PC-9 (cell line): ENCODE data around the gene CDON.

ENCODE experiments used
- CTCF ChIP-seq: fragments of 200-600 bp; sonication (generic); conservative IDR thresholded peaks from 2 replicates; pipeline ENCODE4 v1.6.1; 2017; ENCODE audit warnings: mixed run types, antibody characterized with exemption, mild to moderate bottlenecking, moderate library complexity
- EZH2 ChIP-seq: fragments of 200-600 bp; sonication (generic); IDR thresholded peaks from 2 replicates; pipeline ENCODE4 v1.8.0; 2017; ENCODE audit warnings: antibody characterized with exemption, low read depth

GRCh38 chr11:125939081-125939521 is 123.6 kb downstream of the CDON start:
- TF ChIP-seq CTCF (no peak), EZH2 (no peak)
